Measurements from ENCODE around the gene C4A.

The C4A gene

DNA sequence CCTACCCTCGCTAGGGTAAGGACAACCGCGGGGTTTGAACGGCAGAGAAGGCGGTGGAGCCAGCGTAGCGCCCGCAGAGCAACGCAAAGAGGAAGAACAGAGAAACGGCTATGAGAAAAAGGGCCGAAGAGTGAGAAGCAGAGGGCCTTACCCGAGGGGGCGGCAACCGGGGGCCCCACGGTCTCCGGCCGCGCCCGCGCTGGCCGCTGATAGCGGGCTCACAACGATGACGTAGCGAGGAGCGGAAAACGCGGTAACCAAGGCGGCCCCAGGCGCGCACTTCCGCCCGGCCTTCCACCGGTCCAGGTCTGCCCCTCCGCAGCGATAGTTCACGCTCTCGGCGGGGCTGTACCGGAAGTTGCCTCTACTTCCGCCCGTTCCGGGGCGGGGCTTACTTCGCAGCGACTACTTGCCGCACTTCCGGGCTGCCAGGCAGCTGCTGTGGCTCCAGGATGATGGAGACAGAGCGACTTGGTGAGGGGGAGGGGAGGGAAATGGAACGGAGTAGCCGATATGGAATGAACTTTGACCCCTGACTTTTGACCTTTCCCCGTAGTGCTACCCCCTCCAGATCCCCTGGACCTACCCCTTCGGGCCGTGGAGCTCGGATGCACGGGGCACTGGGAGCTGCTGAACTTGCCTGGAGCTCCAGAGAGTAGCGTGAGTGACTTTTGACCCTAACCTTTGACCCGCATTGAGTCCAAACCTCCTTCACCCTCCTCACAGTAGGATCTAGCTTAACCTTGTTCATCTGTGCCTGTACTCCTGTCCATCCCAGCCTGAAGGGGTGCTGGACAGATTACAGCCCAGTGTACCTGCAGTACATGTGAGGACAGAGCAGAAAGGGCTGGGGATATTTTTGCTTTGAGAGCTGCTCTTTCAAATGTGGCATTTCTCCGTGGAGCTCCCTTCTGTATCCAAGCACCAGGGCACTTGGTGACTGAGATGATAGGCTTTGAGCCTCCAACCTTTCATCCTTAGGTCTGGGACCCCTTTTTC is 22.8 kb upstream of the C4A start, which contains the start of the genes NELFE and SKIC2 (continued):
- TF ChIP-seq, protein P1, sequence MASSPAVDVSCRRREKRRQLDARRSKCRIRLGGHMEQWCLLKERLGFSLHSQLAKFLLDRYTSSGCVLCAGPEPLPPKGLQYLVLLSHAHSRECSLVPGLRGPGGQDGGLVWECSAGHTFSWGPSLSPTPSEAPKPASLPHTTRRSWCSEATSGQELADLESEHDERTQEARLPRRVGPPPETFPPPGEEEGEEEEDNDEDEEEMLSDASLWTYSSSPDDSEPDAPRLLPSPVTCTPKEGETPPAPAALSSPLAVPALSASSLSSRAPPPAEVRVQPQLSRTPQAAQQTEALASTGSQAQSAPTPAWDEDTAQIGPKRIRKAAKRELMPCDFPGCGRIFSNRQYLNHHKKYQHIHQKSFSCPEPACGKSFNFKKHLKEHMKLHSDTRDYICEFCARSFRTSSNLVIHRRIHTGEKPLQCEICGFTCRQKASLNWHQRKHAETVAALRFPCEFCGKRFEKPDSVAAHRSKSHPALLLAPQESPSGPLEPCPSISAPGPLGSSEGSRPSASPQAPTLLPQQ (tag by site-specific recombination; IDR thresholded peaks at IDR 0.05): peak; percentile 96
- 0 out of 2 replicates have a peak, but pooled peaks have one; percentile 38 for TF ChIP-seq WT1 (tag by site-specific recombination; IDR thresholded peaks at IDR 0.05)
- peak; percentile 98 for TF ChIP-seq ZNF394 (tag by site-specific recombination; IDR thresholded peaks at IDR 0.05; ENCODE audit: borderline replicate concordance)
- TF ChIP-seq ZEB2 (tag by site-specific recombination; IDR thresholded peaks at IDR 0.05): peak; percentile 96
- TF ChIP-seq ZNF292 (tag by site-specific recombination; IDR thresholded peaks at IDR 0.05; ENCODE audit: borderline replicate concordance, low read depth): no peak
- TF ChIP-seq ZNF600 (tag by site-specific recombination; IDR thresholded peaks at IDR 0.05): peak; percentile 90
- peak; percentile 99 for TF ChIP-seq ZXDB (tag by site-specific recombination; IDR thresholded peaks at IDR 0.05)
- TF ChIP-seq SP2 (tag by site-specific recombination; IDR thresholded peaks at IDR 0.05): peak; percentile 100
- TF ChIP-seq ZNF629 (tag by site-specific recombination; IDR thresholded peaks at IDR 0.05): peak; percentile 99
- peak; percentile 75 for TF ChIP-seq ZNF341 (tag by site-specific recombination; IDR thresholded peaks at IDR 0.05; ENCODE audit: low read depth)
- no peak for TF ChIP-seq ZNF521 (tag by site-specific recombination; IDR thresholded peaks at IDR 0.05)
- no peak for TF ChIP-seq ZNF169 (tag by site-specific recombination; IDR thresholded peaks at IDR 0.05)
- TF ChIP-seq ZNF132 (tag by site-specific recombination; IDR thresholded peaks at IDR 0.05; ENCODE audit: borderline replicate concordance): no peak
- TF ChIP-seq ZNF585B (tag by site-specific recombination; IDR thresholded peaks at IDR 0.05): no peak
- TF ChIP-seq SP7 (tag by site-specific recombination; IDR thresholded peaks at IDR 0.05): peak; percentile 64
- no peak for TF ChIP-seq ZNF184 (tag by site-specific recombination; IDR thresholded peaks at IDR 0.05)
- peak; percentile 31; the same call in 1 of the 2 replicates for TF ChIP-seq ZFHX2 (tag by site-specific recombination; conservative IDR thresholded peaks at IDR 0.05)
- TF ChIP-seq, protein P2, sequence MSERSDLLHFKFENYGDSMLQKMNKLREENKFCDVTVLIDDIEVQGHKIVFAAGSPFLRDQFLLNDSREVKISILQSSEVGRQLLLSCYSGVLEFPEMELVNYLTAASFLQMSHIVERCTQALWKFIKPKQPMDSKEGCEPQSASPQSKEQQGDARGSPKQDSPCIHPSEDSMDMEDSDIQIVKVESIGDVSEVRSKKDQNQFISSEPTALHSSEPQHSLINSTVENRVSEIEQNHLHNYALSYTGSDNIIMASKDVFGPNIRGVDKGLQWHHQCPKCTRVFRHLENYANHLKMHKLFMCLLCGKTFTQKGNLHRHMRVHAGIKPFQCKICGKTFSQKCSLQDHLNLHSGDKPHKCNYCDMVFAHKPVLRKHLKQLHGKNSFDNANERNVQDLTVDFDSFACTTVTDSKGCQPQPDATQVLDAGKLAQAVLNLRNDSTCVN (tag by site-specific recombination; optimal IDR thresholded peaks at IDR 0.05): peak; percentile 85
- TF ChIP-seq, protein P3, sequence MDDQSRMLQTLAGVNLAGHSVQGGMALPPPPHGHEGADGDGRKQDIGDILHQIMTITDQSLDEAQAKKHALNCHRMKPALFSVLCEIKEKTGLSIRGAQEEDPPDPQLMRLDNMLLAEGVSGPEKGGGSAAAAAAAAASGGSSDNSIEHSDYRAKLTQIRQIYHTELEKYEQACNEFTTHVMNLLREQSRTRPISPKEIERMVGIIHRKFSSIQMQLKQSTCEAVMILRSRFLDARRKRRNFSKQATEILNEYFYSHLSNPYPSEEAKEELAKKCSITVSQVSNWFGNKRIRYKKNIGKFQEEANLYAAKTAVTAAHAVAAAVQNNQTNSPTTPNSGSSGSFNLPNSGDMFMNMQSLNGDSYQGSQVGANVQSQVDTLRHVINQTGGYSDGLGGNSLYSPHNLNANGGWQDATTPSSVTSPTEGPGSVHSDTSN (CRISPR knock-in tag; IDR thresholded peaks at IDR 0.05): peak; percentile 52; the same call in 1 of the 2 replicates
- peak; percentile 94 for TF ChIP-seq GLIS2 (tag by site-specific recombination; IDR thresholded peaks at IDR 0.05)
- peak; percentile 94; the same call in 1 of the 2 replicates for TF ChIP-seq ZNF561 (tag by site-specific recombination; IDR thresholded peaks at IDR 0.05; ENCODE audit: borderline replicate concordance)
- TF ChIP-seq, protein P4, sequence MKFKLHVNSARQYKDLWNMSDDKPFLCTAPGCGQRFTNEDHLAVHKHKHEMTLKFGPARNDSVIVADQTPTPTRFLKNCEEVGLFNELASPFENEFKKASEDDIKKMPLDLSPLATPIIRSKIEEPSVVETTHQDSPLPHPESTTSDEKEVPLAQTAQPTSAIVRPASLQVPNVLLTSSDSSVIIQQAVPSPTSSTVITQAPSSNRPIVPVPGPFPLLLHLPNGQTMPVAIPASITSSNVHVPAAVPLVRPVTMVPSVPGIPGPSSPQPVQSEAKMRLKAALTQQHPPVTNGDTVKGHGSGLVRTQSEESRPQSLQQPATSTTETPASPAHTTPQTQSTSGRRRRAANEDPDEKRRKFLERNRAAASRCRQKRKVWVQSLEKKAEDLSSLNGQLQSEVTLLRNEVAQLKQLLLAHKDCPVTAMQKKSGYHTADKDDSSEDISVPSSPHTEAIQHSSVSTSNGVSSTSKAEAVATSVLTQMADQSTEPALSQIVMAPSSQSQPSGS (tag by site-specific recombination; IDR thresholded peaks at IDR 0.05; ENCODE audit: low read depth): peak; percentile 96
- TF ChIP-seq, protein P5, sequence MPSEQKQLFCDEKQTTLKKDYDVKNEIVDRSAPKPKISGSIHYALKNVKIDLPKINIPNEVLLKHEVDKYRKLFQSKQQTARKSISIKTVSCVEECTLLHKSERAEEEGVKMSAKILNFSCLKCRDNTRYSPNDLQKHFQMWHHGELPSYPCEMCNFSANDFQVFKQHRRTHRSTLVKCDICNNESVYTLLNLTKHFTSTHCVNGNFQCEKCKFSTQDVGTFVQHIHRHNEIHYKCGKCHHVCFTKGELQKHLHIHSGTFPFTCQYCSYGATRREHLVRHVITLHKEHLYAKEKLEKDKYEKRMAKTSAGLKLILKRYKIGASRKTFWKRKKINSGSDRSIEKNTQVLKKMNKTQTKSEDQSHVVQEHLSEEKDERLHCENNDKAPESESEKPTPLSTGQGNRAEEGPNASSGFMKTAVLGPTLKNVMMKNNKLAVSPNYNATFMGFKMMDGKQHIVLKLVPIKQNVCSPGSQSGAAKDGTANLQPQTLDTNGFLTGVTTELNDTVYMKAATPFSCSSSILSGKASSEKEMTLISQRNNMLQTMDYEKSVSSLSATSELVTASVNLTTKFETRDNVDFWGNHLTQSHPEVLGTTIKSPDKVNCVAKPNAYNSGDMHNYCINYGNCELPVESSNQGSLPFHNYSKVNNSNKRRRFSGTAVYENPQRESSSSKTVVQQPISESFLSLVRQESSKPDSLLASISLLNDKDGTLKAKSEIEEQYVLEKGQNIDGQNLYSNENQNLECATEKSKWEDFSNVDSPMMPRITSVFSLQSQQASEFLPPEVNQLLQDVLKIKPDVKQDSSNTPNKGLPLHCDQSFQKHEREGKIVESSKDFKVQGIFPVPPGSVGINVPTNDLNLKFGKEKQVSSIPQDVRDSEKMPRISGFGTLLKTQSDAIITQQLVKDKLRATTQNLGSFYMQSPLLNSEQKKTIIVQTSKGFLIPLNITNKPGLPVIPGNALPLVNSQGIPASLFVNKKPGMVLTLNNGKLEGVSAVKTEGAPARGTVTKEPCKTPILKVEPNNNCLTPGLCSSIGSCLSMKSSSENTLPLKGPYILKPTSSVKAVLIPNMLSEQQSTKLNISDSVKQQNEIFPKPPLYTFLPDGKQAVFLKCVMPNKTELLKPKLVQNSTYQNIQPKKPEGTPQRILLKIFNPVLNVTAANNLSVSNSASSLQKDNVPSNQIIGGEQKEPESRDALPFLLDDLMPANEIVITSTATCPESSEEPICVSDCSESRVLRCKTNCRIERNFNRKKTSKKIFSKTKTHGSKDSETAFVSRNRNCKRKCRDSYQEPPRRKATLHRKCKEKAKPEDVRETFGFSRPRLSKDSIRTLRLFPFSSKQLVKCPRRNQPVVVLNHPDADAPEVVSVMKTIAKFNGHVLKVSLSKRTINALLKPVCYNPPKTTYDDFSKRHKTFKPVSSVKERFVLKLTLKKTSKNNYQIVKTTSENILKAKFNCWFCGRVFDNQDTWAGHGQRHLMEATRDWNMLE (tag by site-specific recombination; conservative IDR thresholded peaks at IDR 0.05; ENCODE audit: low read depth): peak; percentile 93
- TF ChIP-seq FEZF1 (tag by site-specific recombination; IDR thresholded peaks at IDR 0.05): no peak
- TF ChIP-seq ZNF2 (tag by site-specific recombination; IDR thresholded peaks at IDR 0.05): peak; percentile 96
- TF ChIP-seq ZNF529 (tag by site-specific recombination; IDR thresholded peaks at IDR 0.05; ENCODE audit: insufficient replicate concordance): no peak
- TF ChIP-seq, protein P6, sequence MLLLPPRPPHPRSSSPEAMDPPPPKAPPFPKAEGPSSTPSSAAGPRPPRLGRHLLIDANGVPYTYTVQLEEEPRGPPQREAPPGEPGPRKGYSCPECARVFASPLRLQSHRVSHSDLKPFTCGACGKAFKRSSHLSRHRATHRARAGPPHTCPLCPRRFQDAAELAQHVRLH (tag by site-specific recombination; IDR thresholded peaks at IDR 0.05): peak; percentile 100
- TF ChIP-seq HOXD13 (CRISPR knock-in tag; IDR thresholded peaks at IDR 0.05; ENCODE audit: borderline replicate concordance): no peak; the same call in 1 of the 2 replicates

Data from HEK293 (cell line).